ENCODE results near the gene PDGFC. TPM values are rescaled to one million over a fixed set of nuclear protein-coding genes. Genes with fewer than 3 reads are reported as not detected.

Gene PDGFC
- total RNA-seq, 1 experiment from 2014 or later = 14.5 TPM

GRCh38 chr4:156782491-156782890 lies 189.1 kb downstream of the PDGFC start:
- CTCF ChIA-PET = no interaction called here
- BruUV-seq (replicated peaks) = no TSS peak
- ATAC-seq (no peak), DNase-seq (ENCODE audit: low read depth, low spot score) (no peak)
- no peaks in the 10 kb centered on the region for H3K36me3 ChIP-seq (ENCODE audit: control insufficient read depth, insufficient read depth, low read length)
- in situ Hi-C loops (cut with HindIII; ENCODE audit: low pct_unique_long_range_greater_than_20kb, low sequenced_read_pairs) = no loop called here
- H3K27me3 ChIP-seq (ENCODE audit: control insufficient read depth, insufficient read depth, low read length) = no peaks in the 10 kb centered on the region
- no peak overlapping the region for H3K4me3 ChIP-seq (ENCODE audit: low read depth in 2 of 2, low read length in 2 of 2)
- H3K4me1 ChIP-seq (ENCODE audit: control insufficient read depth, insufficient read depth, low read length) = no peaks in the 10 kb centered on the region
- TF ChIP-seq TCF7L2 (IDR thresholded peaks at IDR 0.05; ENCODE audit: low read depth, low read length) = no peak
- no peak overlapping the region for H3K27ac ChIP-seq (ENCODE audit: low read length)
- intact Hi-C loops (cut with micrococcal nuclease; ENCODE audit: unreplicated experiment) = no loop called here
- no peaks in the 10 kb centered on the region for H3K9me3 ChIP-seq (ENCODE audit: control insufficient read depth, insufficient read depth, low read depth, low read length)
- POLR2A ChIA-PET = no interaction called here

- TF ChIP-seq REST (IDR thresholded peaks at IDR 0.05; ENCODE audit: insufficient read depth in 1 of 2, low read depth in 2 of 2, low read length in 1 of 2) (no peak), SIN3A (IDR thresholded peaks at IDR 0.05; ENCODE audit: borderline replicate concordance, insufficient read depth, low read depth, low read length) (no peak), CTCF (IDR thresholded peaks at IDR 0.05) (no peak), TCF7L2 (IDR thresholded peaks at IDR 0.05; ENCODE audit: low read depth, low read length) (no peak), POLR2AphosphoS5 (IDR thresholded peaks at IDR 0.05; ENCODE audit: low read depth, low read length) (no peak)
- Histone ChIP-seq H3K4me1 (ENCODE audit: control insufficient read depth, insufficient read depth, low read length) (no peaks in the 10 kb centered on the region), H3K4me3 (ENCODE audit: low read depth in 2 of 2, low read length in 2 of 2) (no peak overlapping the region), H3K36me3 (ENCODE audit: control insufficient read depth, insufficient read depth, low read length) (no peaks in the 10 kb centered on the region), H3K9me3 (ENCODE audit: control insufficient read depth, insufficient read depth, low read depth, low read length) (no peaks in the 10 kb centered on the region), H3K27ac (ENCODE audit: low read length) (no peak overlapping the region), H3K27me3 (ENCODE audit: control insufficient read depth, insufficient read depth, low read length) (no peaks in the 10 kb centered on the region)
- CTCF ChIA-PET = no interaction called here
- no peak for DNase-seq (ENCODE audit: low read depth, low spot score)
- POLR2A ChIA-PET = no interaction called here
- in situ Hi-C loops (cut with HindIII; ENCODE audit: low pct_unique_long_range_greater_than_20kb, low sequenced_read_pairs) (no loop called here), intact Hi-C loops (cut with micrococcal nuclease; ENCODE audit: unreplicated experiment) (no loop called here)
- no TSS peak for BruUV-seq (replicated peaks)
- no peak for ATAC-seq
Measured at GRCh38 chr4:156781852-156782251, 189.7 kb downstream of the PDGFC start.

- TF ChIP-seq POLR2AphosphoS5 (IDR thresholded peaks at IDR 0.05; ENCODE audit: low read depth, low read length) (no peak), CTCF (IDR thresholded peaks at IDR 0.05) (no peak), TCF7L2 (IDR thresholded peaks at IDR 0.05; ENCODE audit: low read depth, low read length) (no peak), REST (IDR thresholded peaks at IDR 0.05; ENCODE audit: insufficient read depth in 1 of 2, low read depth in 2 of 2, low read length in 1 of 2) (no peak), SIN3A (IDR thresholded peaks at IDR 0.05; ENCODE audit: borderline replicate concordance, insufficient read depth, low read depth, low read length) (no peak)
- ATAC-seq (no peak), DNase-seq (ENCODE audit: low read depth, low spot score) (no peak)
- ChIA-PET POLR2A (no interaction called here), CTCF (interaction anchor here (0.6 kb wide), 1 partner anchor 55 kb away, joined by 7 read pairs; no protein-coding TSS in a partner anchor)
- no peaks in the 10 kb centered on the region for H3K27me3 ChIP-seq (ENCODE audit: control insufficient read depth, insufficient read depth, low read length)
- in situ Hi-C loops (cut with HindIII; ENCODE audit: low pct_unique_long_range_greater_than_20kb, low sequenced_read_pairs) = no loop called here
- no peaks in the 10 kb centered on the region for H3K36me3 ChIP-seq (ENCODE audit: control insufficient read depth, insufficient read depth, low read length)
- H3K4me3 ChIP-seq (ENCODE audit: low read depth in 2 of 2, low read length in 2 of 2) = no peak overlapping the region
- no peaks in the 10 kb centered on the region for H3K4me1 ChIP-seq (ENCODE audit: control insufficient read depth, insufficient read depth, low read length)
- no peaks in the 10 kb centered on the region for H3K9me3 ChIP-seq (ENCODE audit: control insufficient read depth, insufficient read depth, low read depth, low read length)
- no peak overlapping the region for H3K27ac ChIP-seq (ENCODE audit: low read length)
- no TSS peak for BruUV-seq (replicated peaks)
- intact Hi-C loops (cut with micrococcal nuclease; ENCODE audit: unreplicated experiment) = no loop called here
Measured at GRCh38 chr4:156779774-156780173, 191.8 kb downstream of the PDGFC start.

Measured in Panc1 (cell line).